ENCODE results near the gene ALCAM.

- TF ChIP-seq POLR2A (IDR thresholded peaks at IDR 0.05) (no peak), CTCF (IDR thresholded peaks at IDR 0.05) (no peak)
These were observed 2.6 kb upstream of the ALCAM start for GRCh38 chr3:105364128-105364527.
